ENCODE data around the gene OGDH. TPM values are rescaled to one million over a fixed set of nuclear protein-coding genes. Genes with fewer than 3 reads are reported as not detected.
A peak's percentile ranks its signal among the peaks of the same experiment; 100 is the strongest.

The OGDH gene
- total and polyA plus RNA-seq, 10 of the 15 experiments (the other 5 are each of a cell fraction or from before 2014, with no cell fraction given): 4.1 to 103 (median 48.4) TPM

- intact Hi-C loops (cut with micrococcal nuclease; ENCODE audit: unreplicated experiment): loop anchor here (1.0 to 10.0 kb wide), 4 partner anchors 32 to 386 kb away; partner anchors contain the start of genes H2AZ2 and OGDH
- TSS peak; percentile 92 for BruUV-seq (replicated peaks)
- WGBS (ENCODE audit: insufficient coverage, insufficient replicate concordance, low lambda C conversion rate, missing lambda C conversion rate): 3% methylated on average over 5 of the region's 5 CpGs
- Histone ChIP-seq H3K4me2 (ENCODE audit: control insufficient read depth, insufficient read depth) (peak overlapping the region; percentile 46), H3K36me3 (ENCODE audit: control insufficient read depth in 2 of 2, insufficient read depth in 2 of 2, low read length in 1 of 2) (no peaks in the 10 kb centered on the region; a peak in 1 of 4 replicates), H3K27me3 (replicated peaks in 1 of 2; ENCODE audit: control insufficient read depth in 2 of 2, insufficient read depth in 2 of 2, low read length in 1 of 2) (no peaks in the 10 kb centered on the region), H3K27ac (ENCODE audit: control insufficient read depth, insufficient read depth) (peak overlapping the region; percentile 98), H3K9me3 (replicated peaks; ENCODE audit: control insufficient read depth, insufficient read depth, low read length) (no peaks in the 10 kb centered on the region), H2AFZ (ENCODE audit: control insufficient read depth, low read depth, low read length) (no peak overlapping the region), H3K4me3 (peak overlapping the region; percentile 38; the same call in 1 of the 2 replicates), H3K9ac (ENCODE audit: control insufficient read depth, insufficient read depth, low read length) (peak overlapping the region; percentile 47), H3K4me1 (ENCODE audit: control insufficient read depth, insufficient read depth, low read length) (peaks cover 58% of the 10 kb centered on the region), H3K79me2 (ENCODE audit: control insufficient read depth, insufficient read depth, low read length) (peaks cover 26% of the 10 kb centered on the region), H4K20me1 (ENCODE audit: control insufficient read depth, insufficient read depth) (no peaks in the 10 kb centered on the region)
- RAD21 ChIA-PET (ENCODE audit: unreplicated experiment): interaction anchor here (0.6 to 13.2 kb wide), 17 partner anchors 17 to 243 kb away, joined by 3 to 130 read pairs (median 4); partner anchors contain the start of genes H2AZ2, OGDH and ZMIZ2
- DNase-seq (ENCODE audit: low read depth, low spot score) (peak; percentile 80), FAIRE-seq (peak; percentile 59), ATAC-seq (peak; percentile 88)
- SMC1A ChIA-PET (ENCODE audit: uncharacterized antibody, unreplicated experiment): interaction anchor here (0.7 to 10.4 kb wide), 22 partner anchors 8 to 209 kb away, joined by 3 to 106 read pairs (median 5); partner anchors contain the start of genes H2AZ2, OGDH and TMED4
- CTCF ChIA-PET: interaction anchor here (1.0 to 3.2 kb wide), 11 partner anchors 10 to 281 kb away, joined by 3 to 18 read pairs (median 3); partner anchors contain the start of genes OGDH and ZMIZ2
- in situ Hi-C loops (cut with MboI): no loop called here
- POLR2A ChIA-PET: interaction anchor here (0.6 to 9.3 kb wide), 19 partner anchors 8 to 246 kb away, joined by 3 to 95 read pairs (median 5); partner anchors contain the start of genes H2AZ2, OGDH, PURB and TMED4
- no peak for TF ChIP-seq BCLAF1 (IDR thresholded peaks at IDR 0.05)
- no peak for TF ChIP-seq CEBPZ (IDR thresholded peaks at IDR 0.05; ENCODE audit: low read depth, low read length)
- TF ChIP-seq ATF2 (IDR thresholded peaks at IDR 0.05; ENCODE audit: low read length): peak; percentile 94
- TF ChIP-seq POLR2AphosphoS5 (IDR thresholded peaks at IDR 0.05; ENCODE audit: low read length): peak; percentile 82
- TF ChIP-seq ESRRA (IDR thresholded peaks at IDR 0.05; ENCODE audit: low read length): 0 out of 2 replicates have a peak, but pooled peaks have one; percentile 44
- no peak; the same call in 1 of the 2 replicates for TF ChIP-seq ZNF207 (IDR thresholded peaks at IDR 0.05; ENCODE audit: borderline replicate concordance)
- peak; percentile 90; the same call in 1 of the 2 replicates for TF ChIP-seq ZBED1 (IDR thresholded peaks at IDR 0.05; ENCODE audit: borderline replicate concordance)
- no peak for TF ChIP-seq HDAC6 (IDR thresholded peaks at IDR 0.05; ENCODE audit: unreplicated experiment)
- TF ChIP-seq ZBTB11 (CRISPR knock-in tag; IDR thresholded peaks at IDR 0.05): no peak
Observed at GRCh38 chr7:44638611-44639557, 32.5 kb downstream of the OGDH start.
